DMS 273 treated with DMSO at 0.1 percent for 48 hours (cell line): ENCODE measurements around the gene KRT86.
"Not testable (repeated sequence)": the region's sequence is repeated elsewhere in the genome, so short reads cannot be mapped to it uniquely, and the experiment has no call there.

ENCODE experiments used
- DNase-seq: peaks from one replicate; lab custom pipeline; 2025; lab: John Stamatoyannopoulos, UW

KRT86 gene

DNA sequence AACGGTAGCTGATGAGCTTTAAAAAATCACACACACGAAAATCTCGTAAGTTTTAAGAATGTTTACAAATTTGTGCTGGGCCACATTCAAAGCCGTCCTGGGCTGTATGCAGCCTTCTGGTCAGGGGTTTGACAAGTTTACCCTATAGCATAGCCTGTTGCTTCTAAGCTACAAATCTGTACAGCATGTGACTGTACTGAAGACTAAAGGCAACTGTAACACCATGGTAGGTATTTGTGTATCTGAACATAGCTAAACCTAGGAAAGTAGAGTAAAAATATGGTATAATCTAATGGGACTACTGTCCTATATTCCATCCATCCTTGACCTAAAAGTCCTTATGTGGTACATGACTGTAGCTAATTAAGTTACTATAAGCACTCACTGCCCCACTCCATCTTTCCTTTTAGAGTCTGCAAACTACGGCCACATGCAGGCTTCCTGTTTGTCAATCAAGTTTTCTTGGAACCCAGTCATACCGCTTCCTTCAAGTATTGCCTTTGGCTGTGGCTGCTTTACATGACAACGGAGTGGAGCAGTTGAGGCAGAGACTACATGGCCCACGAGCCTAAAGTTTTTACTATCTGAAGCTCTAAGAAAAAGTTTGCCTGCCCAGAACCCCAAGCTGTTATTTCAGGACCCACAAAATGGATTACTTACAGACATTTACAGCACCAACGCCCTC is 22.9 kb upstream of the KRT86 start:
- no peak for DNase-seq

DNA sequence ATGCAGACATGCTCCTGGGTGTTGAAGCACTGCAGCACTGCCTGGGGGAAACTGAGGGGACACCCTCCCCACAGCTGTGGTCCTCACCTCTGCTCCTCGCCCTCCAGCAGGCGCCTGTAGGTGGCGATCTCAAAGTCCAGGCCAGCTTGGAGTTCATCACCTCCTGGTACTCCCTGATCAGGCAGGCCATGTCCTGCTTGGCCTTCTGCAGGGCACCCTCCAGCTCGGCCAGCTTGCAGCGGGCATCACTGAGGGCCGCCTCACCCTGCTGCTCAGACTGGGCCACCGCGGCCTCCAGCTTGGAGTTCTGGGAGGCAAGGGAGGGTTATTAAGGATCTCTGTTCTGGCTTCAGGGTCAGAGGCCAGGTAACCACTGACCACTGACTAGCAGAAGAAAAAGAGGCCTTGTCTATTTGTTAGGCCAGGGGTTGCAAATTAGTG is 22.2 kb upstream of the KRT86 start:
- DNase-seq, result not testable (repeated sequence)

DNA sequence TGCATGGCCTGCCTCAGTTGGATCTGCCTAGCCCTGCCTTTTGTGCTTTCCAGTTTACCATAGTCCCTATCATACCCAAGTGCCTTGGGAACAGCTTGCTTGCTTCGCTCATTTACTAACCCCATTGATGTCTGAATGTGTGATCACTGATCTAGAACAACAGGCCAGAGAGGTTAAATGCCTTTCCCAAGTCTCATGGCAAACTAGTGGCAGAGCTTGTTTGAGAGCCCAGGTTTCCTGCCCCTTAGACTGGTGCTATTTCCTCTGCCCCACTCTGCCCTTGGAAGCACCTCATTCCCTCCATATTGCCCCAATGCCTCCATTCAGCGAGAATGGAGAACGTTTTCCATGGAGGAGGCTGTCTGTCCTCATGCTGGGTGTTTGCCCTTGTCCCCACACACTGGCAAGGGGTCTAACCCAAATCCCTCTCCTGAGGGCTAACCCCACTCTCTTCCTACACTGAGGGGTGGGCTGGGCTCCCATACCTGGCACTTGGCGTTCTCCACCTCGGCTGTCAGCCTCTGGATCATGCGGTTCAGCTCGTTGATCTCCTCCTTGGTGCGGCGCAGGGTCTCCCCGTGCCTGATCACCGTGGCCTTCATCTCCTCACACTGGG is 21.6 kb upstream of the KRT86 start:
- no peak for DNase-seq

DNA sequence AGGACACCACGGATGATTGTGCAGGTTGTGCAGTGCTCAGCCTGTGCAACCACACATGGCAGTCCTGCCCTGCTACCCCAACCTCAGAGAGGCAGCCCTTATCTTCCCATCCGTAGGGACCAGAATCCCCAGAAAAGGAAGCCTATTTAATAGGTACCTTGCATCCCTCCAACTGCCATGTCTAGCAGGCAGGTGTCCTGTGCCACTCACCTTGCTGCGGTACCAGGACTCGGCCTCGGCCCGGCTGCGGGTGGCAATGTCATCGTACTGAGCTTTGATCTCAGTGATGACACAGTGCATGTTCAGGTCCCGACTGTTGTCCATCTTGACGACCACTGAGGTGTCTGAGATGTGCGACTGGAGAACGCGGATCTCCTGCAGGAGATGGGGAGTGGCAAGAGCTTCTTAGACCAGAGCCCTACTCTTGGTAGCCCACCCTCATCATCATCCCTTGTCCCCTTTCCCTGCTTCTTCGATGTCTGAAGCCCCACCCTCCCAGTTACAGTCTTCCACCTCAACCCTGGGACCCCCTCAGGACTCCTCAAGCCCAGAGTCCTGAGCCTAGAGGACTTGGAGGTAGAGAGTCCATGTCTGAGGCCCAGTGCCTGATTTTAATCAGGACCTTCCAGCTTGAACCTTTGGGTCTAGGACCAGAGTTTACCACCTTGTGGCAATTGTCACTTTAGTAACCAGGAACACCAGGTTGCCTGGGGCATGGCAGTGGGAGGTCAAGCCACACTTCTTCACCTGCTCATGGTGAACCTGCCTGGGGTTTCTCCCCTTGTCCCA is 20.9 kb upstream of the KRT86 start:
- no peak for DNase-seq

DNA sequence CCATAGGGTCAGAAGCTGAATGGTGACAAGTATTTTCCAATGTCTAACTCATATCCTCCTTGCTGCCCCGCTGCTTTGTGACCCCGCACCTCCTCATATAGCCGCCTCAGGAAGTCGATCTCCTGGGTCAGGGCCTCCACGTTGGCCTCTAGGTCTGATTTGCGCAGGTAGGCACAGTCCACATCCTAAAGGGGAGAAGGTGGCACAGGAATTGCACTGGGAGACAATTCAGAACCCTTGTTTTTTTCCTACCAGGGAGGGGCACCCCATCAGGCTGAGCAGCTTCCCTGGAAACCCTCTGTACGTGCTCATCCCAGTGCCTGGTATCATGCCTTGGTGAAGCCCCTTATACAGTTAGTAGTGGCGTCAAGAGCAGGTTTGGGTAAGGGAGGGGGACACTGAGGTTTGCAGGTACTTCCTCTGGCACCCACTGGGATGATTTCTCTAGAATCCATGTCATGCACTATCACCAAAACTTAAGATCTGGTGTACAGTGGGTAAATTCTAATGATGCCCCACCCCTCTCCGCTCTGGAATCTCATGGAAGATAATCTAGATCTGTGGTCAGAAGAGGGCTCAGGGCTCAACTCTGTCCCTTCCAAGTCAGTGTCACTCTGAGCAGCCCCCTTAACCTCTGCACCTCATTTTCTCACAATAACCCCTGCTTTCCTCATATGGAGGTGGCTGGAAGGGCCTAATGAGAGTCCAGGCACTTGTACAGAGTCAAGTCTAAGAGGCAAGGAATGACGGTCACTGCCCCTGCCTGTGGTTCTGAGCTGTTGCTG is 20.1 kb upstream of the KRT86 start:
- no peak for DNase-seq

DNA sequence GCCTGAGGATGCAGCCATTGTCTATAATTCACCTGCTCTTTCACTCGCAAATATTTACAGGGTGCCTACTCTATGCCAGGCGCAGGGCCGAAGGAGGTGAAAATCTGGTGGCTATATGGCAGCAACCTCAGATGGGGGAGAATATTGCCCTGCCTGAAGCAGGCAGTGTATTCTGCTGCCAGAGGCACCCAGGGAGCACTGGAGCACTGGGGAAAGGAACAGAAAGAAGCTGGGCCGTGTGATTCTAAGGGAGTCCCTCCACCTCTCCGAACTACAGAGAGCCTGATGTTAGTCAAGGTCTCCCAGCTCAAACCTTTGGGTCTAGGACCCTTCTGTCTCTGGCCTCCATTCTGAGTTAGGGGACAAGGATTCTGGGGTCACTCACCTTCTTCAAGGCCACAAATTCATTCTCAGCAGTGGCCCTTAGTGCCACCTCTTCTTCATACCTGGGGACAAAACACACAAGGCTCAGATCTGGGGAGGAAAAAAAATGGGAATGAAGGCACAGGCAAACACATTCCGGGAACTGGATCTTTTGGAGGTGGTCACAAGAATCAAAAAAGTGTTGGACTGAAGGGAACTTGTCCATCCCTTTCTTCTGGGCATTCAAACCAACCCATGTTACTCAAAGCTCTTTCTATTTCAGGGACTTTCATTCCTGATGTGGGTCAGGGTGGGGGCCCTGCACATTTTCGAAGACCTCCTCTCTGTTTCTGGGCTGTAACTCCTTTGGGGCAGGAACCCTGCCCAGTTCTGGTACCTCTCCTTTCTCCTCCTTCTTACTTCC is 19.3 kb upstream of the KRT86 start:
- DNase-seq, result no peak

DNA sequence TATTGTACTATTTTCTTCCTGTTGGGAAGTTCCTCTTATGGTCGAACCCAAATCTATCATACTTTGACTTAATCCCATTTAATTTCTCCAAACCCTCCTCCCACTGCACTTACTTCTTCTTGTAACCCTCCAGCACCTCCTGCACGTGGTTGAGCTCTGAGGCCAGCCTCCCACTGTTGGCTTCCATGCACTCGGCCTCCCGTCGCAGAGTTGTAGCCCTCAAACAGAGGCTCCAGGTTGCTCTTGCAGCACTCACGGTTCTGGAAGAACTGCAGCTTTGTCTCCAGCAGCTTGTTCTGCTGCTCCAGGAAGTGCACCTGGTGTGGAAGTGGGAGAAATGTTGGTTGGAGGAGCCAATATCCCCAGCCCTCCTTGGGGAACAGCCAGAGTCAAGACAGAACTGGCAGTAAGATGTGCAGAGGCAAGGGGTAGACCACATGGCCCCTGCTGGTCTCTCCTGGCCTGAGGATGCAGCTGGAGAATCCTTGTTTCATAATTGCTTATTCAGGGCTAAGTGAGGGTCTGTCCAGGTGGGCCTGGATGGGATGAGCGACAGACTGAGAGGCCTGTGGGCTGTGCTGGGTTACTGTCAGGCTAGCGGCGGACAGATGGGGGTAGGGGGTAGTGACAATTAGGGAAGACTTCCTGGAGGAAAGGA is 18.4 kb upstream of the KRT86 start:
- DNase-seq, result no peak

DNA sequence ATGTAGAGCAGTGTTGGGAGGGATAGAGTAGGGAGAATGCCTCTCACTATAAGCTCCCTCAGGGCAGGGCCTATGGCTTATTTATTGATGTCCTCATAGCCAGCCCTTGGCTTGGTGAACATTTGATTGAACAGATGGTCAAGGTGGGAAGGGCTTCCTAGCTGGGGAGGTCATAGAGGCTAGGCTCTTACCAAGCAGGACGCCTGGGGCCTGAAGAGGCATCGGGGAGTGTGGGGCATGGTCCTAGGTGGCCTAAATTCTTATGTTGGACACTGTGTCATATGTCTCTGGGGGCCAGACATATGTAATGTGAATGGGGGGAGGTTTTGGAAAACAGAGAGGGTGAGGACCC is 17.9 kb upstream of the KRT86 start:
- no peak for DNase-seq

DNA sequence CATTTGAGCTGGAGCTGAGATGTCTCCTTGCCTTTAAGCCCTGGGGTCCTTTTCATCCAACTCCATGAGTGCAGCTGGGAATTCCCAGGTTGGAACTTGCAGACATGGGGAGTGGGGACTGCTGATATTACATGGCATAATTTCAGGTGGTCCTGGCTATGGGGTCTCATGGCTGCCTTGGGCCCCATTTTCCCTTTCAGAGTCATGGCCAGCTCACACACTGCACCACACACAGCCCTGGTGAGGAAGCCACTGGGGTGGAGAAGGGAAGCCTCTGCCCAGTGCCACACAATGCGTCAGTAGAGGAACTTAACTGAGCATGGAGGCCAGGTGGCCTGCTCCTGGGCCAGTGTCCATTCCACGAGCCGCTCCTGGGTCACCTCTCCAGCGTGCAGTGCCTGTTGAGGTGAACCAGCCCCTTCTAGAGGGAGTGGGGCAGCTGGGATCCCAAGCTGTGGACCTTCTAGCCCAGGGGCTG is 17.3 kb upstream of the KRT86 start:
- no peak for DNase-seq

DNA sequence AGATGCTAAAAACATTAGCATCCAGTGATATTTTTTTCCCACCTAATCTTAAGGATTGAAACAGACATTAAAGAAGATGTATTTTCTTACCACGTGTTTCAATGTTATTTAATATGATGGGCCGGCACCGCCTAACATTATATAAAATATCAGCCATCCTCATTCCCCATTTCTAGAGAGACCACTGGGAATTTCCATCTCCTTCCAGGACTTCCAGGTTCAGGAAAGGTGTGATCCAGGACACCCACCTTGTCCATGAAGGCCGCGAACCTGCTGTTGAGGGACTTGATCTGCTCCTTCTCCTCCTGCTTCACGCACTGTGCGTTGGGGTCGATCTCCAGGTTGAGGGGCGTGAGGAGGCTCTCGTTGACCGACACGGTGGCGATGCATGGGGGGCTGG is 16.5 kb upstream of the KRT86 start:
- not testable (repeated sequence) for DNase-seq

DNA sequence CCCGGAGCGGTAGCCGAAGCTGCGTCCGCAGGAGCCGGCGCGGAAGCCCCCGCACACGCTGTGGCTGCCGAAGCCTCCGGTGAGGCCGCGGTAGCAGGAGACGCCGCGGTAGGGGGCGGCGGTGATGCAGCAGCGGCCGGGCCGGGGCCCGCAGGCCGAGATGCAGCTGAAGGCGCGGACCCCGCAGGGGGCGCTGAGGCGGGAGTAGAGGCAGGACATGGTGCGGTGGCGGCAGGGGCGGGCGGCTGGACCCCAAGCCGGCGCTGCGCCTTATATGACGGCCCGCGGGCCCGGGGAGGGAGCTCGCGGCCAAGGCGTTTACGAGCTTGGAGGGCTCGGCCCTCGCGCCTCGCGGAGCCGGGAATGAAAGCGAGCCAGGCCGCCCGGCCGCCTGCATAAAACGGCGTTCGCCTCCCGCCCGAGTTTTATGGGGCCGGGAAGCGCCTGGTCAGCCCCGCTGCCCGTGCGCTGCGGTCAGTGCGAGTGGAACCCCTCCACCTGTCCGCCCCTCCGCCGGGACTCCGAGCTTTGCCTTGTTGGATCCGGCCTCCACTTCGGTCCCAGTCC is 16.0 kb upstream of the KRT86 start:
- no peak for DNase-seq

DNA sequence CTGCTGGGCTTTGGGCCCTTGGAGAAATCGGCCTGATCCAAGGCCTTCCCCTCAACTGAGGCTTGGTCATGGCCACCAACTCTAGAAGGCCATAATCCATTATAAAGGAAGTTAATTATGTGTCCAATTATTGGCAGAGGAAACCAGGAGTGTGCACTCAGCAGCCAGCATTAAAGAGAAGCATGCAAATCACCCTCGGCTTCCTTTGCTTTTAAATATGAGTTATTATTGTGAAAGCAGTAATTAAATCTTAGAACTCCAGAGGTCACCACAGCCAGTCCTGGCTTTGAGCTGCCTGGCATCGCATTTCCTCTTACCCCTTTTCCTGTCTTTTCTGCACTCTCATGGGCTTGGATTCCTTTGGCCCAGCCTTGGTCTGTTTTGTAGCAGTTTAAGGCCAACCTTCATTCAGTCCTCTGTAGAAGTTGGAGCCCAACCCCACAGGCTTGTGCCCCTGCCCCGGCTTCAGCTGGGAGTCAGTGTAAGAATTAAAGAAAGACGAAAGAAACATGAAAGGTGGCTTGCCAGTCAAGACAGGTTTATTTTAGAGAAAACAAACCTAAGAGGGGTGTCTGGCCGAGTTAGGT is 14.7 kb upstream of the KRT86 start:
- DNase-seq, result no peak

DNA sequence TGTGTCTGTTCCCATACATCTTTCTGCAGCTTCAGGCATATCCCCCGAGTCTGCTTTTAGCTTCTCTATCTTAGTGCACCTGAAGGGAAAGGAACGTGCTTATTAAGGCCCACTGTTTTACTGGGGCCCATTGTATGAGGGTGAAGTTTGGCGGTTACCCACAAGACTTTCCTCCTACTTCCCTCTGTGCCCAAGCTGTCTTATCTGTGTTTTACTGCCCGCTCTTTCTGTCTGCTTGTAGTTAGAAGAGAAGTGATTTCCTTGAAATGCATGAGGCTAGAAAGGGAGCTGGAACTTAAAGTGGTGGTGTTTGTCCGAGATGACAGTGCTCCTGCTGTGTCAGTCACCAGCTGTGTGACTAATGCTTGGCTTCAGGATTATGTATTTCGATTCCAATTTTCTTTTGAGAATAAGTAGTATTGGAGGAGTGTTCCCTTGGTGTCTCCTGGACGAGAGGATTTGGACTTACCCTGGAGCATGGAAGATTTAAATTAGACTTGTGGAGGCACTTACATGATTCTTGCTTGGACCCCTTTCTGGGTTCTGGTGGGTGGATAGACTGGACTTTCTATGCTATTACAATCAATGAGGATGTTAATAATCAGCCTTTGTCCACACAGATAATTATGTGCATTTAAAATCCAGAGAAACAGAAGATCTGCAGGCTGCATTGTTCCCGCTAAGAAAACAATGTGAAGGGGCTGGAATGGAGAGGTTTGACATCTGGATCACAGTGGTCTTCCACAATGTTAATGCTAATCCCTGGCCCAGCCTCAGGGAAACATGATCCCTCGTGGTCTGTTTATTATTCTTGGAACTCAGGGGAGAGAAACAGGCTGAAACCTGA is 13.9 kb upstream of the KRT86 start:
- no peak for DNase-seq

DNA sequence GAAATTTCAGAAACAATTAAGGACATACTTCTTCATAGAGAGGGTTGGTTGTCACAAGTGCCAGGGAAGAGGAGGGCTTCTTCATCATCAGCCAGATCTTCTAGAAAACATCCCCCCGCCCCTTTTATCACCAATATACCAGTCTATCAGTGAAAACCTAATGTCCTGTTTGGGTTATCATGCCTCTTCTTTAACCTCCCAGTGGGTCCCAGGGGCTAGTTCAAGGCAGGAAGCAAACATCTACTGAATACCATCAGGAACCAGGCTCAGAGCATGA is 13.3 kb upstream of the KRT86 start:
- DNase-seq, result no peak

DNA sequence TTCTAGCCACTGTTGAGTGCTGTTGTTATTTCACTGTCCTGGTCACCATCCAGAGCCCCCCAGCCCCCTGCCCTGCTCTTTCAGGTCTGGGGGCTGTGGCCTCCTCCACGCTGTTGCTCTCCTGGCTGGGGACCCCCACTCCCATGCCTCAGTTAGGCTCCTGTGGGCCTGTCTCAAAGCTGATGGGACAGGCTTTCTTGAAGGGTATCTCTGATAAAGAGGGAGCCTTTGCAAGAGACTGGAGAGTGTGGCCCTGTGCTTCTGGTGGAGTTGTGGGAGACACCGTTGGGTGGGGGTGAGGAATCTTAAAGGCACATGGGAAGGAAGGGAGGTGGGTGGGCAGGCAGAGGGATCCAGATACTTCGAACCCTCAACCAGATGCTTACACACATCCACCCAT is 12.2 kb upstream of the KRT86 start:
- DNase-seq, result no peak

DNA sequence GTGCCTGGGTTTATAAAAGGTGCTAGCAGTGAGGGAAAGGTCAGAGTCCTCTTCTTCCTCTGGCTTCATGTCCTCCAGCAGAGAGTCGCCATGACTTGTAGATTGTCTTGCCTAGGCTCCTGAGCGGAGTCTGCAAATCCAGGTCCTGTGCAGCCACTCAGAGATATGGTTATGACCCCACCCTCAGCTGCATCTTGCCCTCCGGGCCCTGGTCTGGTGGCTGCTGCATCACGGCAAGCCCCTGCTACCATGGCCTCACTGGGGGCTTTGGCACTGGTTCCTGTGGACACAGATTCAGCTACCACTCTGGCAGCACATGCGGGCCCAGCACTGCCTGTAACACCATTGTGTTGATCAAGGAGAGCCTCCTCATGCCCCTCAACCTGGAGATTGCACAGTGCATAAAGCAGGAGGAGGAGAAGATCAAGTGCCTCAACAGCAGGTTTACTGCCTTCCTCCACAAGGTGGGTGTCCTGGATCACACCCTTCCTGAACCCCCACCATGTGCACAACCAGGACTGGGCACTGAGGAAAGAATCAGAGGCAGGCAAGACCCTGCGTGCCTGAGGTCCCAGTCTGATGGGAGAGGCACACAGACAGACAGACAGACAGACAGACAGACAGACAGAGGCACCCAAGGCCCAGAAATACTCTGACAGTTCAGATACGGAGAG is 10.5 kb upstream of the KRT86 start:
- DNase-seq, result no peak

DNA sequence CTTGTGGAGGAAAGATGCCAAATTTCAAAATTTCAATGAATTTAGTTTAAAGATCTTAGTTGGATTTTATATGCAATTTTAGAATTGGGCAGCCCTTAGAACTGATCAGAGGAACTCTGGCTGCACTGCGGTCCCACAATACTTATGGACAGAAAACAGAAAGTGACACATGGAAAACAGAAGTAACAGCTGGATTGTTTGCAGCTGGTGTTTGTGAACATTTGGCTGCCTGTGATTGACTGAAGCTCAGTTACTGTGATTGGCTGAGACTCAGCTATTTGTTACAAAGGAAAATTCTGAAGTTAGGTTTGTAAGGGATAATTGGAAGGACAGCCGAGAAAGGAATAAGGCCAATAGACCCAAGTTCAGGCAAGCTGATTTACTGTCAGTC is 10.0 kb upstream of the KRT86 start:
- DNase-seq, result no peak

DNA sequence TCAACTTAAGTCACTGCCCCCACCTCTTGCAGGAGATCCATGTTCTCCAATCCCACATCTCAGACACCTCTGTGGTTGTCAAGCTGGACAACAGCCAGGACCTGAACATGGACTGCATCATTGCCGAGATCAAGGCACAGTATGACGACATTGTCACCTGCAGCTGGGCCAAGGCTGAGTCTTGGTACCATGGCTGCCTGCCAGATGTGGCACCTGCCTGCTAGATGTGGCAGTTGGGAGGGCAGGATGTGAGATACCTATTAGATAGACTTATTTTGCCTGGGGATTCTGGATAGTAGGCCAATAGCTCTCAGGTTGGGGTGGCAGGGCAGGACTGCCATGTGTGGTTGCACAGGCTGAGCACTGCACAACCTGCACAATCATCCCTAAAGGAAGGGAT is 7.9 kb upstream of the KRT86 start:
- no peak for DNase-seq

DNA sequence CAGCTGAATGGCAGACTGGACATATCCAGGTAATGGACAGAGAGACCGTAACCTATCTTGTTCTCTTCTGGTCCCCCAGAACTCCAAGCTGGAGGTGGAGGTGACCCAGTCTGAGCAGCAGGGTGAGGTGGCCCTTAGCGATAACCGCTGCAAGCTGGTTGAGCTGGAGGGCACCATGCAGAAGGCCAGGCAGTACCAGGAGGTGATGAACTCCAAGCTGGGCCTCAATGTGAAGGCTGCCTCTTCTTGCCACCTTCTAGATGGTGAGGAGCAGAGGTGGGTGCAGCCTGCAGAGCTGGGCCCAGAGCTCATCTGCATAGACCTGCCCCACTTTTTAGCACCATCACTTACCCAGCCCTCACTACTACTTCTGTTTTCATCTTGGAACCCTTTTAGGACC is 7.2 kb upstream of the KRT86 start:
- no peak for DNase-seq
